GM12864 (cell line): ENCODE data around the gene HIBADH.
A peak's percentile ranks its signal among the peaks of the same experiment; 100 is the strongest.
"Not testable (repeated sequence)": the region's sequence is repeated elsewhere in the genome, so short reads cannot be mapped to it uniquely, and the experiment has no call there.

Experiments
- DNase-seq: peaks from one replicate; pipeline ENCODE4 v3.0.0-alpha.2; 2011; ENCODE audit warnings: low read depth
- H3K4me3 ChIP-seq: 2 replicates; pipeline ENCODE4 v1.5.1; 2011; ENCODE audit warnings: mild to moderate bottlenecking, low read depth, low read length, control low read depth
- TF ChIP-seq, protein P1 (sequence below): IDR thresholded peaks from 2 replicates; pipeline ENCODE4 v1.5.1; 2011; ENCODE audit warnings: low read depth, mild to moderate bottlenecking, moderate library complexity, low read length, control low read depth, inconsistent platforms; ENCODE audit errors: missing control alignments

The HIBADH gene

DNA sequence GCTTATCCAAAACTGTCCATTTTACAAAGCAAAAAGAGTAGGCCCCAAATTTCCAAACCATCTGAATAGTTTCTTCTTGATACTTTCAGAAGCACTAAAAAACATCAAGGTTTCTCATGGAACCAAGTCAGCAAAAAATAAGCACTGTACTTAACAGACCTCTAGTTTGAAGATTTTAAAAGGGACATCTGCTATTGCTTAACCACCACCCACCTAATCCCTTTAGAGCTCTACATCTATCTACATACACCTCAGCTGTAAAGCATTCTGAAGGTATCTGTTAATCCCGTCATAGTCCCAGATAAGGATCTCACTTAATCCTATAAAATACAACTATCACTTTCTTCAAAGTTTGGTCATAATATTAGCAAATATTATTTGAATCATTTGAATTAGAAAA, 72.3 kb downstream of the HIBADH start:
- H3K4me3 ChIP-seq, result no peak overlapping the region
- TF ChIP-seq, protein P1, sequence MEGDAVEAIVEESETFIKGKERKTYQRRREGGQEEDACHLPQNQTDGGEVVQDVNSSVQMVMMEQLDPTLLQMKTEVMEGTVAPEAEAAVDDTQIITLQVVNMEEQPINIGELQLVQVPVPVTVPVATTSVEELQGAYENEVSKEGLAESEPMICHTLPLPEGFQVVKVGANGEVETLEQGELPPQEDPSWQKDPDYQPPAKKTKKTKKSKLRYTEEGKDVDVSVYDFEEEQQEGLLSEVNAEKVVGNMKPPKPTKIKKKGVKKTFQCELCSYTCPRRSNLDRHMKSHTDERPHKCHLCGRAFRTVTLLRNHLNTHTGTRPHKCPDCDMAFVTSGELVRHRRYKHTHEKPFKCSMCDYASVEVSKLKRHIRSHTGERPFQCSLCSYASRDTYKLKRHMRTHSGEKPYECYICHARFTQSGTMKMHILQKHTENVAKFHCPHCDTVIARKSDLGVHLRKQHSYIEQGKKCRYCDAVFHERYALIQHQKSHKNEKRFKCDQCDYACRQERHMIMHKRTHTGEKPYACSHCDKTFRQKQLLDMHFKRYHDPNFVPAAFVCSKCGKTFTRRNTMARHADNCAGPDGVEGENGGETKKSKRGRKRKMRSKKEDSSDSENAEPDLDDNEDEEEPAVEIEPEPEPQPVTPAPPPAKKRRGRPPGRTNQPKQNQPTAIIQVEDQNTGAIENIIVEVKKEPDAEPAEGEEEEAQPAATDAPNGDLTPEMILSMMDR, result no peak
- DNase-seq, result no peak

GRCh38 chr7:27587429-27587828, 75.3 kb downstream of the HIBADH start:
- DNase-seq, result no peak
- H3K4me3 ChIP-seq, result no peak overlapping the region
- TF ChIP-seq, protein P1, result no peak

GRCh38 chr7:27586825-27587224, 75.9 kb downstream of the HIBADH start:
- H3K4me3 ChIP-seq, result no peak overlapping the region
- TF ChIP-seq, protein P1, result no peak

DNA sequence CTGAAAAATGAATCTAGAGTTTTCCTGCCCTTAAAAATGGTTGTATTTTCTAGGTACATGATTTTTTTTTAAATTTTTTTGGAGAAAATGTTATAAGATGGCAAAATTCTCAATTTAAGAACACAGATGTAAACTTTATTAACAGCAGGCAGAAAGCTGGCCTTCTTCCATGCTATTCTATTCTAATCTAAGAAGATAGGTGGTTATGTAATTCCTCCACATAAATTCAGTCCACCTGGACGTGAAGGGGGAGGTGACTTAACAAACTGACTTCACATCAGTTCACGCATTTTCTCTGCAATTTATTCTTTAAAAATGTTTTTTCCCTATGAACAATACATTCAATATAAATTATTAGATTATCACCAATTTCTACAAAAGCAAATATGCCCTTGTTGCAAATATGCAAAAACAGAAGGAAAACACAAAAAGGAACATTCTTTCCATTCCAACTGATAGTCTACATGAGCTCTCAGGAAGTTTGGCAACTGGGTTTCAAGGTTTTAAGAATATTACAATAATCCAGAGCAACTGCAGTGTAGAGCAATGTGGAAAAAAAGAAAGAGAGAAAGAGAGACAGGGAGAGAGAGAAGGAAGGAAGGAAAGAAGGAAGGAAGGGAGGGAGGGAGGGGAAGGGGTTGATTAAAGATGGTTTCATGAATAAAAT, 76.8 kb downstream of the HIBADH start:
- no peak overlapping the region for H3K4me3 ChIP-seq
- TF ChIP-seq, protein P1, result no peak
- DNase-seq, result no peak

More at GRCh38 chr7:27586825-27587224, 75.9 kb downstream of the HIBADH start:
- DNase-seq, result peak; percentile 16

DNA sequence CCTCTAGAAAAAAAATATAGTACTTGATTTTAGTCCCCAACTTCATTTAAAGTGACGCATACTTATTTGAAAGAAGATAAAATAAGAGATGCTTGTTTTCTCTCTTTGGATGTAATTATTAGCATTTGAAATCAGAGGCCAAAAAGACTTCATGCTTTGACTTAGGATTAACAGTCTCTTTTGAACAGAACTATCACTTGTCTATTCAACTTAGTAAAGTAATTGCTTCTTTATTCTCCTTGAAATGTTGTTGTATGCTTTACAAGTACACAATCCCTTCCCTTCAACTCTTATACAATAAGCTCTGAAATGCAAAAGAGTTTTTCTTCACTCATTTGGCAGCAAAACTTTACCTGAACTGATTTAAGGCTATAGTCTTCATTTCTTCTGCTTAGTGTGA, 80.8 kb downstream of the HIBADH start:
- H3K4me3 ChIP-seq, result no peak overlapping the region
- no peak for DNase-seq
- TF ChIP-seq, protein P1, result no peak

GRCh38 chr7:27581119-27581518, 81.6 kb downstream of the HIBADH start:
- no peak for DNase-seq
- TF ChIP-seq, protein P1, result no peak
- H3K4me3 ChIP-seq, result no peak overlapping the region

- TF ChIP-seq, protein P1, result no peak
- no peak for DNase-seq
- H3K4me3 ChIP-seq, result no peak overlapping the region
These were observed 83.1 kb downstream of the HIBADH start for GRCh38 chr7:27579565-27579964.

DNA sequence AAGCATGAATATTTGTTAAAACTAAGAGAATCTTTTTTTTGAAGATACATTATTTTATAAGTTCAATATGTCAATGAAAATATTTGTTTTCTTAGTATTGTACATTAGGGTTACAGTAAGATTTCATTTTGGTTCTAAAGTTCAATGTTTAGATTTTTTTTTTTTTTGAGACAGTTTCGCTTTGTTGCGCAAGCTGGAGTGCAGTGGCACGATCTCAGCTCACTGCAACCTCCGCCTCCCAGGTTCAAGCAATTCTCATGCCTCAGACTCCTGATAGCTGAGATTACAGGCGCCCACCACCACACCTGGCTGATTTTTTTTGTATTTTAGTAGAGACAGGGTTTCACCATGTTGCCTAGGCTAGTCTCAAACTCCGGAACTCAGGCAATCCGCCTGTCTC, 84.5 kb downstream of the HIBADH start:
- H3K4me3 ChIP-seq, DNase-seq: not testable (repeated sequence)
